OCI-M2 (cell line): ENCODE data around the gene ATP1B2.

Experiments
- DNase-seq: peaks from one replicate; lab custom pipeline; 2025; ENCODE audit not compliant: unreplicated experiment; lab: John Stamatoyannopoulos, UW

The ATP1B2 gene

DNA sequence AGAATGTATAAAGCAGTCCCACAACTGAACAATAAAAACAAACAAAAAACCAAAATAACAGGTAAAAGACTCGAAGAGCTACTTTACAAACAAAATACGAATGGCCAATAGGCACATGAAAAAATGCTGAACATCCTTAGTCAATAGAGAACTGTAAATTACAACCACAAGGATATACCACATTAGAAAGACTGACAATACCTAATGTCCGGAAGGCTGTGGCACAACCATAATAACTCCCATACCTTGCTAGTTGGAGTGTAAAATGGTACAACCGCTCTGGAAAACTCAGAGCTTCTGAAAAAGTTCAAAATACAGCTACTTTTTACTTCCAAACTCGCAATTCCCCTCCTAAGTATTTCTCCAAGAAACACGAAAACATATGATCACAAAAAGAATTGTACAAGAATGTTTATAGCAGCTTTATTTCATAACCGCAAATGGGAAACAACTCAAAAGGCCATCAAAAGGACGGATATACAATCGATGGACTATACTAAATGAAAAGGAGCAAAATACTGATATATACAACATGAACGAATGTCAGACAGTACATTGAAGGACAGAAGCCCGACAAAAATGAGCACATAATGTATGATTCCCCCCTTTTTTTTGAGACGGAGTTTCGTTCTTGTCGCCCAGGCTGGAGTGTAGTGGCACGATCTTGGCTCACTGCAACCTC is 34.3 kb downstream of the ATP1B2 start:
- DNase-seq: no peak

- no peak for DNase-seq
These were observed 35.0 kb downstream of the ATP1B2 start for GRCh38 chr17:7685533-7686221.

GRCh38 chr17:7686222-7687071 is 35.7 kb downstream of the ATP1B2 start:
- peak; percentile 59 for DNase-seq

DNA sequence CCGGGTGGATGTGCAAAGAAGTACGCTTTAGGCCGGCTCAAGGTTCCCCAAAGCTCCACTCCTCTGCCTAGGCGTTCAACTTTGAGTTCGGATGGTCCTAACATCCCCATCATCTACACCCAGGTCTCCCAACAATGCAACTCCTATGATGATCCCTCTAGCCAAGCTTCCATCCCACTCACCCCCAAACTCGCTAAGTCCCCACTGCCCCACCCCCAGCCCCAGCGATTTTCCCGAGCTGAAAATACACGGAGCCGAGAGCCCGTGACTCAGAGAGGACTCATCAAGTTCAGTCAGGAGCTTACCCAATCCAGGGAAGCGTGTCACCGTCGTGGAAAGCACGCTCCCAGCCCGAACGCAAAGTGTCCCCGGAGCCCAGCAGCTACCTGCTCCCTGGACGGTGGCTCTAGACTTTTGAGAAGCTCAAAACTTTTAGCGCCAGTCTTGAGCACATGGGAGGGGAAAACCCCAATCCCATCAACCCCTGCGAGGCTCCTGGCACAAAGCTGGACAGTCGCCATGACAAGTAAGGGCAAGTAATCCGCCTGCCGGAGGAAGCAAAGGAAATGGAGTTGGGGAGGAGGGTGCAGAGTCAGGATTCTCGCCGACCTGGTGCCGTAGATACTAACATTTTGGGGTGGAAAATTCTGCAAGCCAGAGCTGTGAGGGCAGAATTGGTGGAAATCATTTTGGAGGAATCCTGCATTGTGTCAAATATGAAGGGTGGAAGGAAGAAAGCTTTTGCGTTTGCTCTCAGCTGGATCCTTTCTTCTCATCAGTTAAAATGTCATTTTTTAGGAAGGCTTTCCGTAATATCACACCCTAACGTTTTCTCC is 36.6 kb downstream of the ATP1B2 start, which contains the start of gene TP53:
TSS of gene TP53 (minus strand) at position 419 of the 836 bp plus-strand sequence. CDS start 10,896 bp downstream, outside the sequence.
- no peak for DNase-seq

DNA sequence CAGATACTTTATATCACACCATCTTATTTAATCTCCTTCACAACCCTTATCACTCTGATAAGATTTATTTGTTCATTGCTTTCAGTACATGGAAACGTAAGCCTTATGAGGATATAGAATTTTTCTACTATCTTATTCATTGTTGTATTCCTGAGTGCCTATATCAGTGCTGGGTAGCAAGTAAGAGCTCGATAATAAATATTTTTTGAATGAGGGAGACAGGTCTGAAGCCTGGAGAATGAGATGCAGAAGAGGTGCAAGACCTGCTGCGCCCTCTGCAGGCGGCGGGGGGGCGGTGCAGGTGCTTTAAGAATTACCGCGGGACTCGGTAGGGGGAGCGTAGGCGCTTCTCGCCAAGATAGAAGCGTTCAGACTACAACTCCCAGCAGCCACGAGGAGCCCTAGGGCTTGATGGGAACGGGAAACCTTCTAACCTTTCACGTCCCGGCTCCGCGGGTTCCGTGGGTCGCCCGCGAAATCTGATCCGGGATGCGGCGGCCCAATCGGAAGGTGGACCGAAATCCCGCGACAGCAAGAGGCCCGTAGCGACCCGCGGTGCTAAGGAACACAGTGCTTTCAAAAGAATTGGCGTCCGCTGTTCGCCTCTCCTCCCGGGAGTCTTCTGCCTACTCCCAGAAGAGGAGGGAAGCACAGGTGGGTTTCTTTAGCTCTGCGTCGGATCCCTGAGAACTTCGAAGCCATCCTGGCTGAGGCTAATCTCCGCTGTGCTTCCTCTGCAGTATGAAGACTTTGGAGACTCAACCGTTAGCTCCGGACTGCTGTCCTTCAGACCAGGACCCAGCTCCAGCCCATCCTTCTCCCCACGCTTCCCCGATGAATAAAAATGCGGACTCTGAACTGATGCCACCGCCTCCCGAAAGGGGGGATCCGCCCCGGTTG is 37.4 kb downstream of the ATP1B2 start, which contains the start of gene WRAP53:
TSS of gene WRAP53 (plus strand) at position 570 of the 900 bp plus-strand sequence. CDS start at position 742, 172 bp downstream.
- DNase-seq: peak; percentile 84

DNA sequence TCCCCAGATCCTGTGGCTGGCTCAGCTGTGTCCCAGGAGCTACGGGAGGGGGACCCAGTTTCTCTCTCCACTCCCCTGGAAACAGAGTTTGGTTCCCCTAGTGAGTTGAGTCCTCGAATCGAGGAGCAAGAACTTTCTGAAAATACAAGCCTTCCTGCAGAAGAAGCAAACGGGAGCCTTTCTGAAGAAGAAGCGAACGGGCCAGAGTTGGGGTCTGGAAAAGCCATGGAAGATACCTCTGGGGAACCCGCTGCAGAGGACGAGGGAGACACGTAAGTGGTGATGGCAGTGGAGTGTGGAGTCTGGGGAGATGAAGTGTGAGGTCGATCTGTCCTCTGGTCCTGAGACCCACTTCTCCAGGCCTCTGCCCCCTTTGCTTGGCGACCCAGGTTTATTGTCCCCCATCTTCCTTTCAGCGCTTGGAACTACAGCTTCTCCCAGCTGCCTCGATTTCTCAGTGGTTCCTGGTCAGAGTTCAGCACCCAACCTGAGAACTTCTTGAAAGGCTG is 38.1 kb downstream of the ATP1B2 start:
- DNase-seq: no peak

DNA sequence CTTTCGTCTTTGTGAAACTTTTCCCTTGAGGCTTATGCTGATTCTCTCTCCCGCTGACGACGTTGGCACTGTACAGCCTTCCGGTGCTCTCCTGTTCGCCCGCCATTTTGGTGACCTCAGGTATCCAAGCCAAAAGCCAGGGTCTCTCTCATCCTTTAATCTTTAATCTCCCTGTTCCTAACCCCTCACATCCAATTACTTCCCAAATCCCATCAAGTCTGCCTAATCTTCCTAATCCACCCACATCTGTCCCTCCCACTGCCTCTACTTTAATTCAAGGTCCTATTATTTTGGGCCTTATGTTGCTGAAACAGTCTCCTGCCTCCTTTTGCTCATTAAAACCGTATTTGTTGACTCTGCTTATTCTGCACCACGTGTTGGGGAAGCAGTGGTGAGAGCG is 44.9 kb downstream of the ATP1B2 start:
- no peak for DNase-seq

- no peak for DNase-seq
These were observed 47.3 kb downstream of the ATP1B2 start for GRCh38 chr17:7697828-7698588.

DNA sequence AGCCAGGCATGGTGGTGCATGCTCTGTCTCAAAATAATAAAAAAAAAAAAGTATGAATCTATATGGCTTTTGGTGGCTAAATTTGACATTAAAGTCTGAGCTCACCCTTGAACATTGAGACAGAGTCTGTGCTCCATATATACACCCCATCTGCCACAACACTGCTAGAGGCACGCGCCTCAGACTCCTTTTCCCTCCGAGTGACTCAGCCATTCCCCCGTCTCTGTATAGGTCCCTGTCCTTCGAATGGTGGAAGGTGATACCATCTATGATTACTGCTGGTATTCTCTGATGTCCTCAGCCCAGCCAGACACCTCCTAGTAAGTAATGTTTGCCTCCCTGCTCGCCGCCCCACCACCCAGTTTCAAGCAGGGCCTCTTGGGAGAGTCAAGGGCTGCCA is 49.8 kb downstream of the ATP1B2 start:
- DNase-seq: no peak

DNA sequence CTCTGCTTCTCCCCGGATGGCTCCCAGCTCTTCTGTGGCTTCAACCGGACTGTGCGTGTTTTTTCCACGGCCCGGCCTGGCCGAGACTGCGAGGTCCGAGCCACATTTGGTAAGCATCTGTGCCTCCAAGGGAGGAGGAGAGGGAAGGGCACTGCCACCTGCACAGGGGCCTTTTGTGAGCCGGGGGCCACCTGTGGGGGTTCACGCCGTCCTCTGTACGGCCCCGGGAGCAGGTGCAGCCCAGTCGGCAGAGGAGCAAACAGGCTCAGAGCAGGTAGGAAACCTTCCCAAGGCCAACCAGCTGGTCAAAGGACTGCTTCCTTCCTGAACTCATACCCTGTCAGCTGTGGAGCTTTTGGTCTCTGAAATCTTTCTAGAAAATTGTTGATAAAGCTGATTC is 51.0 kb downstream of the ATP1B2 start:
- no peak for DNase-seq

- DNase-seq: no peak
These were observed 52.0 kb downstream of the ATP1B2 start for GRCh38 chr17:7702776-7703175.

DNA sequence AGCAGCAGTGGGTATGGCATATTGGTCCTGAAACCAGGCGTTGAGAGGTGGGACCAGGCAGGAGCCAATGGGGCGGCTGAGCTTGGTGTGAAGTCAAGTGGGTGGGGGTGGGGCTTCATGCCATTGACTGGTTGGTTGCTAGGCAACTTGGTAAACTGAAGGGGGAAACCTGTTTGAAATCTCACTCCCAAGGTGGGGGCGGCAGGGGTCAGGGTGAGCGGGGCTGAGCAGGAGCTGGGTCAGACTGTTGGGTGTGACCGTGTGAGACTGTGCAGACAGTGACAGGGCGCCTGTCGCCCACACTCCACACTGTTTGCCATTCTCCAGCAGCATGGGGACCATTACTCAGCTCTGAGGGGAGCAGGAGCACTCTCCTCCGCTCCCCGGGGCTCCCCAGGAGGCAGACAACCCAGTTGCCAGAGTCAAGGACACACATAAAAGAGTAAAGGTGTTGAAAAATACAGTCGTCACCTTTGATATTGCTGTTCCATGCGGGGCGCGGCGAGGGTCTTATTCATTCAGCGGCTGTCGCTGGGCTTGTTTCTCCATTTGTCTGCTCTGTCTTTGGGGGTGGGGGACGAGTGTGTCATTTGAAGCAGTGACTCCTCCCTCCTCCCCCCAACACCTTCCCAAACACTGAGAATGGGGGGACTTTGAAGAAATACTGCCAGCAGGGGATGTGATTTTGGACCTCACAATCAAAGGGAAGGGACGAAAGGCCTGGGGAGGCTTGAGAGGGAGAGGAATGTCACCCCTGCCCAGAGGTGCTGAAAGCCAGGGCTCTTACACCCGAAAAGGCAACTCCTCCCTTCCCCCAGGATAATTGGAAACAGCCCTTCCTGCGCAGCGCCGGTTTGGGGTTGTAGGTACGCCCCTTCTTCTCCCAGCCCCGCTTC is 53.1 kb downstream of the ATP1B2 start:
- DNase-seq: no peak

DNA sequence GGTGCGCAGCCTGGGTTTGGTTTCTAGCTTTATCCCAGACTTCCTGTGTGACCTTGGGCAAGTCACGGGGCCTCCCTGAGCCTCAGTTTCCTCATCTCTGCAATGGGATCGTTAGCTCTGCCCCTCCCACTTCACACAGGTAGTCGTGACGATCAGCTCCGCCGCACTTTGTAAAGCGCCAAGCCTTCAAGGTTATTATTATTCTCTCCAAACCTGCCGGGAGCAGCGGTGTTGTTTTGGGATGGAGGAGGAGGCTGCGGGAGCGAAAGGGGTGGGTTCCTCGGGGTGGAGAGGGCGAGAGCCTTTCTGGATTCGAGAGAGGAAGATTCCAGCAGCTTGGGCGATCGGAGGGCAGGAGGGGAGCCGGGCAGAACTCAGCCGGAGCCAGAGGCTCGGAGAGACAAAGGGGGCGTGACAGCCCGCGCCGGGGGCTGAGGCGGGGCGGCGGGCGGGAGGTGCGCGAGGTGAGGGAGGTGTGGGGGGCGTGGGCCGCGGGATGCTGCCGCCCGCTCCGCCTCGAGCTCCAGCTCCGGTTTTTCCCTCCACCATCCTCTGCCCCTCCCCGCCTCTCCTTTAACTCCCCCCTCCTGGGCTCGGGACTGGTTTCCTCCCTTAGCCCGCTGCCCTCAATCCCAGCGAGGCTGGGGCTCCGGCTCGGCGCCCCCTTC is 54.0 kb downstream of the ATP1B2 start, which contains the start of gene EFNB3:
TSS of gene EFNB3 (plus strand) at position 602 of the 668 bp plus-strand sequence. CDS start 397 bp downstream, outside the sequence.
- DNase-seq: no peak

DNA sequence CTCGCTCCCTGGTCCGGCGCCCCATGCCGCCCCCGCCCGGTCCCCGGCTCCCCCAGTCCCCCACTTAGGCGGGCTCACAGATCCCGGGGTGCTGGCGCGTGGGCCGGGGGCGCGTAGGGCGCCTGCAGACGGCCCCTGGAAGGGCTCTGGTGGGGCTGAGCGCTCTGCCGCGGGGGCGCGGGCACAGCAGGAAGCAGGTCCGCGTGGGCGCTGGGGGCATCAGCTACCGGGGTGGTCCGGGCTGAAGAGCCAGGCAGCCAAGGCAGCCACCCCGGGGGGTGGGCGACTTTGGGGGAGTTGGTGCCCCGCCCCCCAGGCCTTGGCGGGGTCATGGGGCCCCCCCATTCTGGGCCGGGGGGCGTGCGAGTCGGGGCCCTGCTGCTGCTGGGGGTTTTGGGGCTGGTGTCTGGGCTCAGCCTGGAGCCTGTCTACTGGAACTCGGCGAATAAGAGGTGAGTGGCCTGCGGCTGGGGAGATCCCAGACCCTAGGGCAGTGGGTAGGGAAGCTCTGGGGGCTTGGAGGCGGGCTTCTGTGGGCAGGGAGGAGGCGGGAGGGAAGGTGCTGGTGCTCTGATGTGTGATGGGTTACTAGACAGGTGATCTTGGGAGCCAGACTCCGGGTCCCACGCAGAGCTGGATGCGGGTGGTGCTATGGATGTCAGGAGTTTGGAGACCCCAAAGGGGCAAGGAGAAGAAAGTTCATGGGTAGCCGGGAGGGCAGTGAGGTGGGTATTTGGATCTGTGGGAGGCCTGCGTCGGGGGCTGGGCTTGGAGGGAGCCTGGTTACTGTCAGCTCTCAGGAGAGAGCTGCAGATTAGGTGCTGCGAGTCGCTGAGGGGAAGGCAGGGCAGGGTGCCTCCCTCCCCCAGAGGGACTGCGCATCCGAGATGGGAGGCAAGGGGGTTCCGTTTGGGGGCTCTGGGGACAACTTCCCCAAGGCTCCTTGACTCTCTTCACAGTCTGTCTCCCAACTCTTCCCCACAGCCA is 54.8 kb downstream of the ATP1B2 start:
- DNase-seq: no peak

- DNase-seq: no peak
These were observed 56.1 kb downstream of the ATP1B2 start for GRCh38 chr17:7706631-7707354.
